ENCODE results near the gene DDX10.

Gene DDX10

GRCh38 chr11:108963118-108963517 lies 298.2 kb downstream of the DDX10 start:
- H3K27ac ChIP-seq = no peak overlapping the region
- DNase-seq (ENCODE audit: low spot score) = no peak
- no peak for TF ChIP-seq CTCF (IDR thresholded peaks at IDR 0.05)
- no peak overlapping the region for H3K4me3 ChIP-seq

- H3K4me3 ChIP-seq = no peak overlapping the region
- no peak for DNase-seq (ENCODE audit: low spot score)
- TF ChIP-seq CTCF (IDR thresholded peaks at IDR 0.05) = no peak
- no peak overlapping the region for H3K27ac ChIP-seq
These were observed 300.6 kb downstream of the DDX10 start for GRCh38 chr11:108965306-108966001.

- H3K27ac ChIP-seq = no peak overlapping the region
- TF ChIP-seq CTCF (IDR thresholded peaks at IDR 0.05) = no peak
- DNase-seq (ENCODE audit: low spot score) = no peak
- H3K4me3 ChIP-seq = no peak overlapping the region
These were observed 301.3 kb downstream of the DDX10 start for GRCh38 chr11:108966206-108966605.

GRCh38 chr11:108966978-108967377 lies 302.1 kb downstream of the DDX10 start:
- H3K4me3 ChIP-seq = no peak overlapping the region
- no peak for TF ChIP-seq CTCF (IDR thresholded peaks at IDR 0.05)
- H3K27ac ChIP-seq = no peak overlapping the region
- no peak for DNase-seq (ENCODE audit: low spot score)

GRCh38 chr11:108967571-108967970 lies 302.7 kb downstream of the DDX10 start:
- no peak for TF ChIP-seq CTCF (IDR thresholded peaks at IDR 0.05)
- H3K4me3 ChIP-seq = peak overlapping the region; percentile 0
- H3K27ac ChIP-seq = no peak overlapping the region
- no peak for DNase-seq (ENCODE audit: low spot score)

- Histone ChIP-seq H3K4me3 (no peak overlapping the region), H3K27ac (no peak overlapping the region)
- no peak for DNase-seq (ENCODE audit: low spot score)
- no peak for TF ChIP-seq CTCF (IDR thresholded peaks at IDR 0.05)
These were observed 305.5 kb downstream of the DDX10 start for GRCh38 chr11:108970221-108970991.
